Calu3 (cell line): Measurements from ENCODE around the gene CRIP2. TPM values are rescaled to one million over a fixed set of nuclear protein-coding genes. Genes with fewer than 3 reads are reported as not detected.

Experiments used
- BruUV-seq: library from RNA; stranded (reverse); fragments of 400-500 nt; replicated peaks from 2 replicates; lab custom pipeline; 2021; lab: Mats Ljungman, UMichigan
- CTCF ChIA-PET: fragments of 300-600 bp; sonication (Branson Sonifier 250); formaldehyde crosslinking; loops from one replicate; lab custom pipeline; 2022; ENCODE audit warnings: antibody characterized with exemption; lab: Charles Lee
- DNase-seq: peaks from one replicate; pipeline ENCODE4 v3.0.0; 2022
- H3K27ac Mint-ChIP-seq: one replicate; pipeline ENCODE4 v1.8.0; 2022; ENCODE audit warnings: mixed read lengths; ENCODE audit not compliant: unreplicated experiment
- H3K27me3 Mint-ChIP-seq: one replicate; pipeline ENCODE4 v1.8.0; 2022; ENCODE audit warnings: mixed read lengths; ENCODE audit not compliant: unreplicated experiment
- H3K36me3 Mint-ChIP-seq: one replicate; pipeline ENCODE4 v1.8.0; 2022; ENCODE audit warnings: mild to moderate bottlenecking, moderate library complexity, mixed read lengths; ENCODE audit not compliant: insufficient read depth, unreplicated experiment
- H3K4me1 Mint-ChIP-seq: one replicate; pipeline ENCODE4 v1.8.0; 2022; ENCODE audit warnings: mild to moderate bottlenecking, low read depth, mixed read lengths; ENCODE audit not compliant: unreplicated experiment
- H3K4me3 Mint-ChIP-seq: one replicate; pipeline ENCODE4 v1.8.0; 2022; ENCODE audit warnings: mild to moderate bottlenecking, low read depth, moderate library complexity, mixed read lengths; ENCODE audit not compliant: unreplicated experiment
- H3K9me3 Mint-ChIP-seq: one replicate; pipeline ENCODE4 v1.8.0; 2022; ENCODE audit warnings: low read depth, mixed read lengths; ENCODE audit not compliant: unreplicated experiment
- intact Hi-C: fragments of 100-400 bp; cut with micrococcal nuclease; formaldehyde crosslinking; loops from one replicate; pipeline ENCODE4 v1.10.0; 2022; ENCODE audit not compliant: unreplicated experiment
- total RNA-seq: library from RNA; stranded (reverse); gene quantifications from 2 replicates; pipeline ENCODE4 v1.2.3, GENCODE V29; 2022
- TF ChIP-seq, protein P1 (sequence below): fragments of 200-600 bp; IDR thresholded peaks from one replicate; pipeline ENCODE4 v1.8.0; 2022; ENCODE audit warnings: antibody characterized with exemption; ENCODE audit not compliant: unreplicated experiment

Gene CRIP2
- total RNA-seq, 1 experiment from 2014 or later, result 70.1 TPM

DNA sequence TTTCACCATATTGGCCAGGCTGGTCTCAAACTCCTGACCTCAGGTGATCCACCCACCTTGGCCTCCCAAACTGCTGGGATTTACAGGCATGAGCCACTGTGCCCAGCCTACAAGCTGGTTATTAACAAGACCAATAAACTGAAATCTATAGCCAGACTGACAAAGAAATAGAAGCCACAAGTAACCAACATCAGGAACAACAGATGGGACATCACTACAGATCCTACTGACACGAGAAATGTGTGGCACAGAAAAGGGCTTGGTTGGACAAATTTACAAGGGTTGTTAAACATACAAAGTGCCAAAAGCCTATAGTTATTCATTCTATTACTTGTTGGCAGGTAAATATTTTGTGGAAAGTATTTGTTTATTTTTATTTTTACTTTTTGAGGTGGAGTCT is 43.4 kb upstream of the CRIP2 start:
- peaks cover 33% of the 10 kb centered on the region for H3K36me3 Mint-ChIP-seq
- no TSS peak for BruUV-seq
- CTCF ChIA-PET, result interaction anchor here (1.4 kb wide), 3 partner anchors 49 to 58 kb away, joined by 3 to 4 read pairs (median 4); no protein-coding TSS in a partner anchor

DNA sequence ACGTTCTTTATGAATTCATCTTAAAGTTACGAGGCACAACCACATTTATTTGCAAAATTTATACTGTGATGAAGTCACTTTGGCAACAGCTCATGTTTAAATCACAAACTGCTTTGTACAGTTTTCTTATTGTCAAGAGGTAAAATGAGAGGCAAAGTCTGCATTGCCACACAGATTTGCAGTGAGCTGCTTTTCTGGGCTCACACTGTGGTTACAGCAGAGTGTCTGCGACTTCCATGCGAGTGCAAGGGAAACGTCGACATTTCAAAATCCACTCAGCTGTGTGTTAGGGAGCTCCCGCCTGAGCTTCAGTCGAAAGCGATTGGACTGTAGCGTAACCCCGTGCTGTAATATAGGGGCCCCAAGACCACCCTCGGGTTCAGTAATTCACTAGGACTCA is 42.0 kb upstream of the CRIP2 start:
- Mint-ChIP-seq H3K4me3 (no peak overlapping the region), H3K36me3 (peaks cover 26% of the 10 kb centered on the region), H3K9me3 (no peaks in the 10 kb centered on the region), H3K27ac (no peak overlapping the region), H3K4me1 (peaks cover 9% of the 10 kb centered on the region), H3K27me3 (no peaks in the 10 kb centered on the region)
- BruUV-seq, result no TSS peak
- CTCF ChIA-PET, result no interaction called here
- intact Hi-C loops, result no loop called here
- TF ChIP-seq, protein P1, sequence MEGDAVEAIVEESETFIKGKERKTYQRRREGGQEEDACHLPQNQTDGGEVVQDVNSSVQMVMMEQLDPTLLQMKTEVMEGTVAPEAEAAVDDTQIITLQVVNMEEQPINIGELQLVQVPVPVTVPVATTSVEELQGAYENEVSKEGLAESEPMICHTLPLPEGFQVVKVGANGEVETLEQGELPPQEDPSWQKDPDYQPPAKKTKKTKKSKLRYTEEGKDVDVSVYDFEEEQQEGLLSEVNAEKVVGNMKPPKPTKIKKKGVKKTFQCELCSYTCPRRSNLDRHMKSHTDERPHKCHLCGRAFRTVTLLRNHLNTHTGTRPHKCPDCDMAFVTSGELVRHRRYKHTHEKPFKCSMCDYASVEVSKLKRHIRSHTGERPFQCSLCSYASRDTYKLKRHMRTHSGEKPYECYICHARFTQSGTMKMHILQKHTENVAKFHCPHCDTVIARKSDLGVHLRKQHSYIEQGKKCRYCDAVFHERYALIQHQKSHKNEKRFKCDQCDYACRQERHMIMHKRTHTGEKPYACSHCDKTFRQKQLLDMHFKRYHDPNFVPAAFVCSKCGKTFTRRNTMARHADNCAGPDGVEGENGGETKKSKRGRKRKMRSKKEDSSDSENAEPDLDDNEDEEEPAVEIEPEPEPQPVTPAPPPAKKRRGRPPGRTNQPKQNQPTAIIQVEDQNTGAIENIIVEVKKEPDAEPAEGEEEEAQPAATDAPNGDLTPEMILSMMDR, result no peak
- DNase-seq, result no peak

More for the DNA sequence above, 43.4 kb upstream of the CRIP2 start:
- Mint-ChIP-seq H3K4me1 (peaks cover 9% of the 10 kb centered on the region), H3K9me3 (no peaks in the 10 kb centered on the region), H3K27me3 (no peaks in the 10 kb centered on the region), H3K27ac (no peak overlapping the region), H3K4me3 (no peak overlapping the region)
- TF ChIP-seq, protein P1, result no peak
- intact Hi-C loops, result no loop called here
- DNase-seq, result no peak

DNA sequence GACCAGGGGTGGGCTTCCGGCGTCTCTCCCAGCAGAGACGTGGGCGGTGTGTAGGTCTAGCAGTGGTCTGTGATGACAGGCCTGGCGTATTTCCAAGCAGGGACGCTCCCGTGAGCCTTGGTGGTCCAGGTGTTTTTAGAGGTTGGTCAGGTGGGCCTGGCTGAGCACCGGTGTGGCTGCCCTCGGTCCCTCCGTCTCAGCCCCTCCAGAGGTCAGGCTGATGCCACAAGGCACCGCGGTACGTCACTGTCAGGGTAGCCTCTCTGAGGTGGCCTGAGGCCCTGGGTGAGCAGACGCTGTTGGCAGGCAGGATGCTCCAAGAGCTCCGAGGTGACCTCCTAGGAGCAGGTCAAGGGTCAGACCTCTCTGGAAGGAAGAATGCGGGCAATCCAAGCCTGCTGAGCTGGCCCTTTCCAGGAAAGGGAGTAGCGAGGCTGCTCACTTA is 41.4 kb upstream of the CRIP2 start:
- Mint-ChIP-seq H3K9me3 (no peaks in the 10 kb centered on the region), H3K36me3 (peaks cover 30% of the 10 kb centered on the region), H3K4me1 (peaks cover 9% of the 10 kb centered on the region), H3K27me3 (no peaks in the 10 kb centered on the region), H3K4me3 (no peak overlapping the region), H3K27ac (no peak overlapping the region)
- TF ChIP-seq, protein P1, result no peak
- DNase-seq, result no peak
- intact Hi-C loops, result no loop called here
- CTCF ChIA-PET, result no interaction called here
- no TSS peak for BruUV-seq

DNA sequence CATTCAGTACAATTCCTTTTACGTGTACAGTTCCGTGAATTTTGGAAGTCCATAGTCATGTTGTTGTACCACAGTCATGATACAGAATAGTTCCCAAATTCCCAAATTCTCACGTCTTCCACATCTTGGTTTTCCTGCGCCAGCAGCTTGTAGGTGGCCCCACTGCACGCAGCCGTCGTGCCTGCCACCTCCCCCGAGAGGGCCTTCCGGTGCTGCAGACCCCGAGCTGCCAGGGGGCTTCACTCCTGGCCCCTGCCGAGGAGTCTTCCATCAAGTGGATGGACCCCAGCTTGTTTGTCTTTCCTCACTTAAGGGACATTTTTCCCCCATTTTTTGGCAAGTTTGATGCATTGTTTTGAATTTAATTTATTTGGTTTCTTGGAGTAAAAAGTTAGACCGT is 38.2 kb upstream of the CRIP2 start:
- no peaks in the 10 kb centered on the region for H3K27me3 Mint-ChIP-seq
- TF ChIP-seq, protein P1, result no peak
- no peak for DNase-seq
- H3K4me1 Mint-ChIP-seq, result no peaks in the 10 kb centered on the region
- BruUV-seq, result no TSS peak
- CTCF ChIA-PET, result no interaction called here
- no peak overlapping the region for H3K4me3 Mint-ChIP-seq
- H3K9me3 Mint-ChIP-seq, result no peaks in the 10 kb centered on the region
- peaks cover 27% of the 10 kb centered on the region for H3K36me3 Mint-ChIP-seq
- intact Hi-C loops, result no loop called here
- H3K27ac Mint-ChIP-seq, result no peak overlapping the region
